Measurements from ENCODE around the gene CAMK1D.

DNA sequence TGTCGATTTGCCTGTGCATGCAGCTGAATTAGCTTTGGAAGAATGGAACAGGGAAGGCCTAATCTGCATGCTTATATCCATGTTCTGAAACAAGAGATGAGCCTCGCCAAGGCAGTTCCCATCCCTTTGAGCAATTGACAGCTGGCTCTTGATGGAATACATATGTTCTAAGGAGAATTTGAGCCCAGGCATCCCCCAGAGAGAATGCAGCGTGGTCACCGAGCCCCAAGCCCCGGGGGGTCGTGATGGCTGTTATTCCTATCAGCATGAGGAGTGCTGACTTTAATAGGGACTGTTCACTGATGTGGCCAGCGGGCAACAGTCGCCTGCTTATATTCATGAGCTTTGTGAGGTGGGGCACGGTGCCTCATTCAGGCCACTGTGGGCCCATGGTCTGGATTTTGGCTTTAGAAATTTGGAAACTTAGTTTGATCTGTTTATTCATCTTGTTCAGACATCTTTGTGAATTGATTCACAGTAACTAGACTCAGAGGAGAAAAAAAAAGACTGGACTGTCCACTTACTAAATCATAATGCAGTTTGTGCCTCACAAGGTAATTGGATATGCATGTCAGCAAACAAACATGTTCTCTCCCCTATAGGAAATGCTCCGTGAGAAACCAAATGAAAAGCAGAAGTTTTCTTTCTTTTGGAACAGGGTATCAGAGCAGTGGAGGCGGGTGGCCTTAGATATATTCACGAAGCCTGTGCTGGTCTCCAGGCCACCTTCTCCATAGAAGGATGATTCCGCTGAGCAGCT lies 447.2 kb downstream of the CAMK1D start:
- TF ChIP-seq, protein P1, sequence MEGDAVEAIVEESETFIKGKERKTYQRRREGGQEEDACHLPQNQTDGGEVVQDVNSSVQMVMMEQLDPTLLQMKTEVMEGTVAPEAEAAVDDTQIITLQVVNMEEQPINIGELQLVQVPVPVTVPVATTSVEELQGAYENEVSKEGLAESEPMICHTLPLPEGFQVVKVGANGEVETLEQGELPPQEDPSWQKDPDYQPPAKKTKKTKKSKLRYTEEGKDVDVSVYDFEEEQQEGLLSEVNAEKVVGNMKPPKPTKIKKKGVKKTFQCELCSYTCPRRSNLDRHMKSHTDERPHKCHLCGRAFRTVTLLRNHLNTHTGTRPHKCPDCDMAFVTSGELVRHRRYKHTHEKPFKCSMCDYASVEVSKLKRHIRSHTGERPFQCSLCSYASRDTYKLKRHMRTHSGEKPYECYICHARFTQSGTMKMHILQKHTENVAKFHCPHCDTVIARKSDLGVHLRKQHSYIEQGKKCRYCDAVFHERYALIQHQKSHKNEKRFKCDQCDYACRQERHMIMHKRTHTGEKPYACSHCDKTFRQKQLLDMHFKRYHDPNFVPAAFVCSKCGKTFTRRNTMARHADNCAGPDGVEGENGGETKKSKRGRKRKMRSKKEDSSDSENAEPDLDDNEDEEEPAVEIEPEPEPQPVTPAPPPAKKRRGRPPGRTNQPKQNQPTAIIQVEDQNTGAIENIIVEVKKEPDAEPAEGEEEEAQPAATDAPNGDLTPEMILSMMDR (IDR thresholded peaks at IDR 0.05), result no peak
- TF ChIP-seq POLR2A (IDR thresholded peaks at IDR 0.05), result no peak
